GM23338 (cell line): ENCODE results near the gene POPDC2.

Experiments
- CREB1 ChIP-seq: fragments of 250-450 bp; sonication (Bioruptor Pico); IDR thresholded peaks from 2 replicates; pipeline ENCODE4 v1.5.0; 2020; ENCODE audit warnings: low read depth, mild to moderate bottlenecking, moderate library complexity
- CTCF ChIP-seq, 2 experiments: fragments of 200-600 bp in 1 of 2; sonication (generic) in 1 of 2; conservative IDR thresholded peaks; 2 replicates each; pipeline versions ENCODE4 v1.5.1 to v1.6.1; 2016 to 2017; ENCODE audit warnings: antibody characterized with exemption in 2 of 2, low read depth in 2 of 2, mild to moderate bottlenecking in 2 of 2, moderate library complexity in 1 of 2
- EZH2 ChIP-seq: fragments of 200-600 bp; sonication (generic); IDR thresholded peaks from one replicate; pipeline ENCODE4 v1.8.0; 2017; ENCODE audit warnings: antibody characterized with exemption, mild to moderate bottlenecking, low read depth; ENCODE audit not compliant: unreplicated experiment
- JUNB ChIP-seq: IDR thresholded peaks from one replicate; pipeline ENCODE4 v1.6.1; 2016; ENCODE audit warnings: antibody characterized with exemption; ENCODE audit not compliant: unreplicated experiment
- POLR2AphosphoS5 ChIP-seq: IDR thresholded peaks from 2 replicates; pipeline ENCODE4 v1.6.1; 2016; ENCODE audit warnings: antibody characterized with exemption, low read depth
- REST ChIP-seq: IDR thresholded peaks from one replicate; pipeline ENCODE4 v1.6.1; 2018; ENCODE audit warnings: antibody characterized with exemption; ENCODE audit not compliant: unreplicated experiment

GRCh38 chr3:119681279-119681678 lies 20.9 kb upstream of the POPDC2 start:
- TF ChIP-seq POLR2AphosphoS5 (no peak), CTCF (conservative IDR thresholded peaks at IDR 0.05; ENCODE audit: low read depth in 2 of 2) (peak; percentile 56 to 67), EZH2 (no peak), CREB1 (no peak), JUNB (no peak), REST (no peak)
